GM19395 (cell line): ENCODE data around the gene HS3ST1.

Experiments
- ATAC-seq: cut with Tn5 transposase; IDR thresholded peaks from one replicate; pipeline ENCODE4 v1.9.1; 2021; ENCODE audit warnings: mild to moderate bottlenecking, moderate library complexity; ENCODE audit not compliant: unreplicated experiment

Gene HS3ST1

DNA sequence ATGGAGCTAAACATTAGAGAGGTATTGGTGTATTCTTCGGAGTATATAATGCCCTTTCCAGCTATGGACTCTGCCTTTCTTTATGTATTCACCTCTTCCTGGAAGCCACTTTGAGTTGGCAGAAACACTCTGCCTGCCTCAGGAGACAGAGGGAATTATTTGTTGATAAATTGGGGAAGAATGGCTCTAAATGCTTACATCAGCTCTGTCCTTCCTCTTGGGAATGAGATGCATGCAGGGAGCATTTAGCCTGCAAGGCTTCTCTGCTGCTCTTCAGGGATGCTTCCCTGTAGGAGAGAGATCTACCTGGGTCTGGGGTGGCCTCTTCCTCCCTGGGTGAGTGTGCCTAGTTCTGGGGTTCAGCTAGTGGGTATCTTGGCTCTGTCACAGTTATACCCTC is 6.9 kb upstream of the HS3ST1 start:
- ATAC-seq = no peak

DNA sequence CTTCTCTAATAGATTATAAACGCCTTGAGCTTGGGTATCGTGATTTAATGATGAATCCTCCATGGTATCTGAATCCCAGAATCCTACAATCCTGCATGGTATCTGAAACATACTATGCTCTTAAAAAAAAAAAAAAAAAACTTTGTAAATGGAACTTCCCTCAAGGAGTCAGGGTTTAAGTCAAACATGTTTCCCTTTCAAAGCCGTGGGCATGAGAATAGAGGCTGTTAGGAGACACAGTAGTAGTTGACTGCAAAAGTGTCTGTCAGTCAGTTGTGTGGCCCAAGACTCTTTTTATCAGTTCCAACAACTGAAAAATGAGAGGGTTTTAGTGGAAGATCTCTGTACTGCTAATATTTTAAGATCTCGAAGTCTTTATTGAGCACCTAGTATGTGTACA is 2.4 kb upstream of the HS3ST1 start:
- ATAC-seq = no peak

GRCh38 chr4:11430536-11430935 is 1.8 kb upstream of the HS3ST1 start:
- ATAC-seq = no peak

- ATAC-seq = no peak
Measured at GRCh38 chr4:11429699-11430045, 978 bp upstream of the HS3ST1 start.

- ATAC-seq = peak; percentile 78
Measured at GRCh38 chr4:11428899-11429698, 405 bp upstream of the HS3ST1 start.

DNA sequence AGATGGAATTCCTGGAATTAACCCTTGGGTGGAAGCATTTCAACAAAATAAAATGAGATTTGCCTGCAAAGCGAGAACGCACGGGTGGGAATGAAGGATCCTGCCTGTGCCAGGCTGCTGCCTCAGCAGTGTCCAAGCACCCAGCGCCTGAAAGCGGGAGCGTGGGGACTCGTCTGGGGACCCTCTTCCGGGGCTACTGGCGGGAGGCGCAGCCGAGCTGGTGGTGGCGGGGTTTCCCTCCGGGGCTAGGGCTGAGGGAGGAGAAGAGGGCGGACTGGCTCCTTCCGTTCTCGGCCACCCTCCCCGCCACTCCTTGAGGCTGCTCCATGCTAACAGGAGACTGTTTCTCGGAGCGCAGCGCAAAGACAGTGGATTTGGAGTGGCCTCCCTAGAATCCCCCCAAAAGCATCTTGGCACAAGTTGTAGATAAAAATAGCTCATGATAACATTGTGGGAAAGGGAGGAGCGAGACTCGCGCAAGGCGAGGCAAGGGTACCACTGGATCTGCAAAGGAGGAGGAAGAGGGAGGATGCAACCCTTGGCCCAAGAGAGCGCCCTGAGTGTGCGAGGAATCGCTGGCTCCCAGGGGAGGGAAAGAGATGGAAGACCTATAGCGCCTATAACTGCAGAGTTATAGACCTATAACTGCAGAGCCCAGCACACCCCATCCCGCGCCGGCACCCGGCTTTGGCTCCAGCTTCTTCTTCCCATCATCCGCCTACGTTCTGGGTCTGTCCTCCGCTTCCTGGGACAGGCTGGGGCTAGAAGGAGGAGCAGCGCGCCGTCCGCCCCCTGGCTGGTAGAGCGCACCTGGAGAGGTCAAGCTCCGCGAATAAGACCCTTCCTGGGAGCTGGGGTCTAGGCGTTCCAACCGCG is 1.3 kb downstream of the HS3ST1 start:
- no peak for ATAC-seq

DNA sequence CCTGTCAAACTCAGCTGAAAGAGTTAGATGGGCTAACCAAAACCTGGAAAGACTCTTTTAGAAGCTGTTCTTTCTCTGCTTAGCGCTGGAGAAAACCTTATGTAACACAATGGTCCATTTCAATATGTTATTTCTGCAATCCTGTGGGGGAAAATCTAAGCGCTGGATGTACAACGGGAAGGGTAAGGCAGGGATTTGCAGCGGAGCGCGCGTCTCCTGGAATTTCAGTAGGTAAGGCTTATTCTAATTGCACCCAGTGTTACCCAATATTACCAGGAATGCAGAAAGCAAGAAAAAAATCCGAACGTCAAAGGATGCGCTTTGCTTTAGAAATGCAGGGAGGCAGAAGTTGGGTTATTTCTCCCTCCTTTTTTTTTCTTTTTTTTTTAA is 2.0 kb downstream of the HS3ST1 start:
- no peak for ATAC-seq

GRCh38 chr4:11426003-11426402 is 2.7 kb downstream of the HS3ST1 start:
- no peak for ATAC-seq

GRCh38 chr4:11424856-11425255 is 3.8 kb downstream of the HS3ST1 start:
- no peak for ATAC-seq

- no peak for ATAC-seq
Measured at GRCh38 chr4:11424000-11424399, 4.7 kb downstream of the HS3ST1 start.

DNA sequence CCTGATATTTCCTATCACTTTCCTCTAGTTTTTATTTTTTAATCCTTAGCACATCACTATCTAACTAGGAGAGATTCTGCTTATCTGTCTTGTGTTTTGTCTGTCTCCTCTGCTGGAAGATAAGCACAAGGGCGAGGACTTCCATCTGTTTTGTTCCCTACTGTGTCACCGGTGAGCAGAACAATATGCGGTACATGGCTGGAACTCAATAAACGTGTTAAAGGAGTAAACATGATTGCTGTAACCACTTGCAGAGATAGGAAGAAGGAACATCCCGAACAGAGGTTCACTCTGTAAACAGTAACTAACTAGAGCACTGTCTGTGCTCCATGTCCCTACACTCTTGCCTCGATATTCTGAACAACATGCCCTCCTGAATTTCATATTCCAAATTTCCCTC is 5.2 kb downstream of the HS3ST1 start:
- ATAC-seq = no peak

DNA sequence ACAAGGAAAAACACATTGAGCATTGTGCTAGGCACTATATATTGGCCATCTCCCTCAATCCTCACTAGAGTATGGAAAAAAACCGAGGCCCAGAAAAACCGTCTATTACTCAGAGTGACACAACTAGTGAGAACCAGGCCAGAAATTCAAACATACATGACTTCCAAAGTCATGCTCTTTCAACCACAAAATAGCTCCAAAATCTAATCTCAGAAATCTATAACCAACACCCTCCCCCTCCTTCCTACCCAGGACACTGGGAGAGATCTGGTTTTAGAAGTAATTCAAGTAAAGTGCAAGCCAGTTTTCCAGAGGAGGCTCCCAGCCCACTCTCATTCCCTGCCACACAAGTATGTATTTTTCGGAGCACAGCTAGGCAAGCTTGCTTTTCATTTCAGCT is 7.6 kb downstream of the HS3ST1 start:
- ATAC-seq = no peak

DNA sequence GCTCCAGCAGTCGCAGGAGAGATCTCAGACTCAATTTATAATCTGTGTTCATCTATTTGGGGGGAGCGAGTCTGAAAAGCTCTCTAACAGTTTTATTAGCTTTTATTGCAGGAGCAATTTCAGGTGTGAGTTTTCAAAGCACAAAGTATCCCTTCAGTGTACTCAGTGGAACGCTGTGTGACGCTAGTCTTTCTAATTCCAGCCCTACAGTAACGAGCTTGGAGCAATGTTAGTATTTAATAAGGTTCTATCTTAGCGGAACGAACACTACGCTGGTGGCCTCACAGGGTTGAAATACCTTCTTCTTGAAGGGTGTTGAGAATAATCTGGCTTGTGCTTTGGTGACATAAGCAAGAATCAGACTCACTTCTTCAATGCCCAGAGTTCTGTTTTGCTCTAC is 8.4 kb downstream of the HS3ST1 start:
- ATAC-seq = no peak

GRCh38 chr4:11418610-11419009 is 10.1 kb downstream of the HS3ST1 start:
- no peak for ATAC-seq

GRCh38 chr4:11416767-11417113 is 12.0 kb downstream of the HS3ST1 start:
- no peak for ATAC-seq

GRCh38 chr4:11416071-11416766 is 12.5 kb downstream of the HS3ST1 start:
- peak; percentile 39 for ATAC-seq

DNA sequence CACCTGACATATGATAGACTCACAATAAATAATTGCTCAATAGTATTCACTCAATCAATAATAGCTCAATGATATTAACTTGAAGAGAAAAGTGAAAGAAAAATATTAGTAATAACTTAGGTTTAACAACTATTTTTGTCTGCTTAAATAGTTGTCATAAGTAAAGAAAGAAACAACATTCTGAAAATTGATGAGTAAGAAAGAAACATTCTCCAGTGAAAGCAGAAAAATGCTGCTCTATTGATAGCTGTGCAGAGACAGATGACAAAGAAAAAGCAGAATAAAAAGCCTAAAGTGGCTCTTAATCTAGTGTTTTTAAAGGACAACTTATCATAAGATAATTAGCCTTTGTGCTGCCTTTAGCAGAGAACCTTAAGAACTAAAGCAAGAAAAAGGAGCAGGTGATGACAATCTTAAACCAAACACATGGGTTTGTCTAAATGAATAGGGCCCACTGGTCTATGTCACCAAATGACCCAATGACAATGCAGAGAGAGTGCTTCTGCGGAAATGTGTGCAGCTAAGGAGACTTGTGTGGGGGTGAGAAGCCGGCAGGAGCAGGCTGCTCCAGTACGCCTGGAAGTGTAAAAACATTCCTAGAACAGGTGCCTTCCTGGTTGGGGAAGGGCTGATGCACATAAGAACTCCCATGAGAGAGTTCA is 13.2 kb downstream of the HS3ST1 start:
- ATAC-seq = peak; percentile 81

DNA sequence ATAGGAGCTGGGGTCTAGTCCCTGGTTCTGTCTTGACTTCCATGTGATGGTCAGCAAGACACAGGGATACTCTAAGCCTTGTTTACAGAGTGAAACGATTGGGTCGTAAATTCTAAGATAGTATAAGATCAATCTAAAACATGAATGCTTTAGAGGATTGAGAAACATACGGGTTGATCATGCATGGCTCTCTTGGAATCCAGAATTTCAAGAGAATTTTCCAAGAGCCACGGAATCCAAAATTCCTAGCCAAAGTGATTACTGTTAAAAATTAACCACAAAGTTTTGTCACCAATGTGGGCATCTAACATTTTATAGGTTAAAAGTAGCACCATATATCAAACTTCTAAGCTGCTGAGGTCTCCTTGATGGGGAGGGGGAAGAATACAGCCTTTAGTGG is 16.5 kb downstream of the HS3ST1 start:
- no peak for ATAC-seq

- ATAC-seq = no peak
Measured at GRCh38 chr4:11409632-11410031, 19.1 kb downstream of the HS3ST1 start.

- ATAC-seq = no peak
Measured at GRCh38 chr4:11408233-11408967, 20.3 kb downstream of the HS3ST1 start.

GRCh38 chr4:11407551-11407950 is 21.1 kb downstream of the HS3ST1 start:
- ATAC-seq = no peak
